Upper lobe of left lung (tissue), 6 donors: Measurements from ENCODE around the gene SYT5. TPM values are rescaled to one million over a fixed set of nuclear protein-coding genes. Genes with fewer than 3 reads are reported as not detected.
A peak's percentile ranks its signal among the peaks of the same experiment; 100 is the strongest.

ENCODE experiments used
- ATAC-seq, 2 donors: fragments of 200-7000 bp; cut with Tn5 transposase; one replicate each; pipeline ENCODE4 v1.9.1; 2022; ENCODE audit warnings: mild to moderate bottlenecking in 2 of 2, moderate library complexity in 2 of 2; ENCODE audit not compliant: low FRiP score in 2 of 2
- DNase-seq, 2 donors: peaks; one replicate each; pipeline ENCODE4 v3.0.0-alpha.2; 2019 to 2020
- H3K27ac ChIP-seq, 4 donors: fragments of 200-600 bp; sonication (generic); one replicate each; pipeline ENCODE4 v1.5.1; 2016 to 2019
- H3K27me3 ChIP-seq, 4 donors: fragments of 200-600 bp; sonication (generic); one replicate each; pipeline ENCODE4 v1.5.1; 2017 to 2019
- H3K36me3 ChIP-seq, 4 donors: fragments of 200-600 bp; sonication (generic); one replicate each; pipeline ENCODE4 v1.5.1; 2016 to 2019
- H3K4me1 ChIP-seq, 4 donors: fragments of 200-600 bp; sonication (generic); one replicate each; pipeline ENCODE4 v1.5.1; 2018 to 2019
- H3K4me3 ChIP-seq, 4 donors: fragments of 200-600 bp; sonication (generic); one replicate each; pipeline ENCODE4 v1.5.1; 2017 to 2019; ENCODE audit warnings: mild to moderate bottlenecking in 2 of 4, moderate library complexity in 1 of 4
- H3K9me3 ChIP-seq, 4 donors: fragments of 200-600 bp; sonication (generic); one replicate each; pipeline ENCODE4 v1.5.1; 2018 to 2019
- EP300 ChIP-seq, 4 donors: sonication (generic); formaldehyde crosslinking; IDR thresholded peaks; one replicate each; pipeline ENCODE4 v1.5.1; 2017; ENCODE audit warnings: antibody characterized with exemption in 4 of 4, control low read depth in 2 of 4
- POLR2A ChIP-seq, 4 donors: fragments of 450-650 bp; IDR thresholded peaks; one replicate each; pipeline ENCODE4 v1.5.1; 2016 to 2017; ENCODE audit warnings: antibody characterized with exemption in 4 of 4, mild to moderate bottlenecking in 2 of 4
- POLR2AphosphoS5 ChIP-seq, 2 donors: sonication (generic); formaldehyde crosslinking; IDR thresholded peaks; one replicate each; pipeline ENCODE4 v1.5.1; 2017; ENCODE audit warnings: antibody characterized with exemption in 2 of 2
- WGBS, 2 donors: methylation state at CpG; one replicate each; pipeline ENCODE4 v1.1.5; 2017 to 2018; 5-methylcytosine and 5-hydroxymethylcytosine counted together
- total RNA-seq, 6 donors: library from RNA; depleted of rRNA in 4 of 6; stranded (reverse); fragments of >200 nt in 4 of 6; gene quantifications; one replicate each; pipeline versions ENCODE4 v1.1.0 to v1.2.1, GENCODE V29; 2016 to 2021
- TF ChIP-seq, protein P1 (sequence below), 6 experiments: fragments of 450-650 bp in 4 of 6; fragments of 200-600 bp in 2 of 6; sonication (generic) in 2 of 6; IDR thresholded peaks; one replicate each; pipeline ENCODE4 v1.5.1; 2016 to 2019; ENCODE audit warnings: antibody characterized with exemption in 6 of 6
- donor health status: DM: no; HTN: no; CAD: no; lungs with moderate emphysema.
- donor health status: DM: no; HTN: yes; CAD: no; lungs with severe emphysema.

SYT5 gene
- total RNA-seq, 6 donors from 2014 or later: 0.11 to 0.91 TPM; not detected in 4

- TF ChIP-seq, protein P1, sequence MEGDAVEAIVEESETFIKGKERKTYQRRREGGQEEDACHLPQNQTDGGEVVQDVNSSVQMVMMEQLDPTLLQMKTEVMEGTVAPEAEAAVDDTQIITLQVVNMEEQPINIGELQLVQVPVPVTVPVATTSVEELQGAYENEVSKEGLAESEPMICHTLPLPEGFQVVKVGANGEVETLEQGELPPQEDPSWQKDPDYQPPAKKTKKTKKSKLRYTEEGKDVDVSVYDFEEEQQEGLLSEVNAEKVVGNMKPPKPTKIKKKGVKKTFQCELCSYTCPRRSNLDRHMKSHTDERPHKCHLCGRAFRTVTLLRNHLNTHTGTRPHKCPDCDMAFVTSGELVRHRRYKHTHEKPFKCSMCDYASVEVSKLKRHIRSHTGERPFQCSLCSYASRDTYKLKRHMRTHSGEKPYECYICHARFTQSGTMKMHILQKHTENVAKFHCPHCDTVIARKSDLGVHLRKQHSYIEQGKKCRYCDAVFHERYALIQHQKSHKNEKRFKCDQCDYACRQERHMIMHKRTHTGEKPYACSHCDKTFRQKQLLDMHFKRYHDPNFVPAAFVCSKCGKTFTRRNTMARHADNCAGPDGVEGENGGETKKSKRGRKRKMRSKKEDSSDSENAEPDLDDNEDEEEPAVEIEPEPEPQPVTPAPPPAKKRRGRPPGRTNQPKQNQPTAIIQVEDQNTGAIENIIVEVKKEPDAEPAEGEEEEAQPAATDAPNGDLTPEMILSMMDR (IDR thresholded peaks at IDR 0.05): no peak
- no peak for TF ChIP-seq EP300 (IDR thresholded peaks at IDR 0.05)
- TF ChIP-seq POLR2AphosphoS5 (IDR thresholded peaks at IDR 0.05): no peak
- TF ChIP-seq POLR2A (IDR thresholded peaks at IDR 0.05): no peak
- H3K4me3 ChIP-seq: no peak overlapping the region
- no peaks in the 10 kb centered on the region for H3K27me3 ChIP-seq
- no peak for ATAC-seq
- DNase-seq: no peak
- H3K27ac ChIP-seq: no peak overlapping the region
- H3K9me3 ChIP-seq: no peaks in the 10 kb centered on the region
- peaks cover 16 to 70% (median 60%) of the 10 kb centered on the region in 4 donors for H3K36me3 ChIP-seq
- 79 to 92% methylated on average over 10 to 17 of the region's 17 CpGs for WGBS, 2 donors
- no peaks in the 10 kb centered on the region for H3K4me1 ChIP-seq
Measured at GRCh38 chr19:55228015-55228391, 47.9 kb upstream of the SYT5 start.

DNA sequence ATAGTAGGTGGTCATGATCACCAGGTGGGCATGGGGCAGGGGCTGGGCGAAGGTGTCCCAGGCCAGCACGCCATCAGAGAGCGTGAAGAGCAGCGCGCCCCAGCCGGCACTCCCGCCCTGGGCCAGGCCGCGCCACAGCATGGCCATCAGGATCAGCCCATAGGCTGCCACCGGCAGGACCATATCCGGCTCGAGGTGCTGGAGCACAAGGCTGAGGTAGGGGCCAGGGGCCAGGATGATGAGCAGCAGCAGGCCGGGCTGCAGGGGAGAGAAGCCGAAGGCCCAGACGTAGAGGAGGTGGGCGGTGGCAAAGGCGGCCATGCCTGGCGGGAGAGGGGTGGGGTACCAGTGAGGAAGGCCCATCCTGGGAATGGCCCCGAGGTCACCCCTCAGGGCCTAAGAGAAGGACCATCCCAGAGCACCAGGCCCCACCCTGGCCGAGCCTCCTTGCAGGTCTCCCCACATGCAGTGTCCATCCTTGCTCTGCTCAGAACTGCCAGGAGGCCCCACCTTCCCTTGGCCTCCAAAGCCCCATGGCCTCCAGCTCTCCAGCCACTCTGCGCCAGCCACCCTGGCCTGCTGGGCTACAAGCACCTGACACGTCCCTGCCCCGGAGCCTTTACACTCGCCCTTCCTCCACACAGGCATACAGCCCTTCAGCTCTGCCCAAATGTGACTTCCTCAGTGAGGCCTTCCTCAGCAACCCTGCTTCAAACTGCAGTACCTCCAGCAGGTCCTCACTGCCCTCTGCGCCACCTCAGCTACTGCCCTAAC, 47.3 kb upstream of the SYT5 start:
- H3K4me1 ChIP-seq: no peaks in the 10 kb centered on the region
- no peak overlapping the region for H3K4me3 ChIP-seq
- ATAC-seq (no peak), DNase-seq (peak in 1 of 2 donors; percentile 79)
- H3K27me3 ChIP-seq: no peaks in the 10 kb centered on the region
- TF ChIP-seq, protein P1 (IDR thresholded peaks at IDR 0.05): no peak
- TF ChIP-seq POLR2AphosphoS5 (IDR thresholded peaks at IDR 0.05) (no peak), EP300 (IDR thresholded peaks at IDR 0.05) (no peak), POLR2A (IDR thresholded peaks at IDR 0.05) (no peak)
- H3K36me3 ChIP-seq: peaks cover 16 to 64% (median 54%) of the 10 kb centered on the region in 4 donors
- 88 to 91% methylated on average over 18 to 20 of the region's 25 CpGs for WGBS, 2 donors
- no peak overlapping the region for H3K27ac ChIP-seq
- H3K9me3 ChIP-seq: no peaks in the 10 kb centered on the region

DNA sequence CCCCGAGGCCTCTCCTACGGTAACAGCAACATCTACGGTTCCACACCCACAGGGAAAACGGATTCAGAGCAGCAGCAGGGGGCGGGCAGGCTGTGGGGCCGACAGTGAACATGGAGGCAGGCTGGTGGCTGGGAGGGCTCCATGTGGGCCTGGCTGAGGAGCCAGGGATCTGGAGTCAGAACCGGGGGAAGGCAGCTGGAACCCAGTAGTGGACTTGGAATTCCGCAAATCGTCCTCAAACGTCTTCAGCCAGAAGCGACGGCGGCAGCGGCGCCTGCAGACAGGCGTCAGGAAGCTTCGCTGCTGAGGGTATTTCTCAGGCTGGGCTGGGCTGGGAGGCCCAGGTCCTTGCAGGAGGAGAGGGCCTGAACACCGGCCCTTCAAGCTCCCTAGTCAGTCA, 46.7 kb upstream of the SYT5 start:
- Histone ChIP-seq H3K27ac (no peak overlapping the region), H3K36me3 (peaks cover 15 to 58% (median 48%) of the 10 kb centered on the region in 4 donors), H3K4me3 (no peak overlapping the region), H3K4me1 (no peaks in the 10 kb centered on the region), H3K9me3 (no peaks in the 10 kb centered on the region), H3K27me3 (no peaks in the 10 kb centered on the region)
- TF ChIP-seq POLR2A (IDR thresholded peaks at IDR 0.05) (no peak), EP300 (IDR thresholded peaks at IDR 0.05) (no peak), POLR2AphosphoS5 (IDR thresholded peaks at IDR 0.05) (no peak)
- TF ChIP-seq, protein P1 (IDR thresholded peaks at IDR 0.05): no peak
- ATAC-seq (no peak), DNase-seq (no peak)
- WGBS, 2 donors: 87 to 88% methylated on average over 3 to 18 of the region's 18 CpGs

DNA sequence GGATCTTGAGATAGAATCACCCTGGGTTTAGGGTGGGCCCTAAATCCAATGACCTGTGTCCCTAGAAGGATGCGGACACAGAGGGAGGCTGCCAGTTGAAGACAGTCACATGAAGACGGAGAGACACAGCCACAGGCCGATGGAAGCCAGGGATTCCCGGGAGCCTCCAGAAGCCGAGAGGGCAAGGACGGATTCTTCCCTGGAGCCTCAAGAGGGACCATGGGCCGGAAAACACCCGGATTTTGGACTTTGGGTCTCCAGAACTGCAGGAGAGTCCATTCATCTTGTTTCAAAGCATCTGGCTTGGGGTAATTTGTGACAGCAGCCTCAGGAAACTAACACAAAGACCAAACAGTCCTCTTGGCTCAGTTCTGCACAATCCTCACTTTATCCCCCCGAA, 46.2 kb upstream of the SYT5 start:
- Histone ChIP-seq H3K4me3 (no peak overlapping the region), H3K9me3 (no peaks in the 10 kb centered on the region), H3K4me1 (no peaks in the 10 kb centered on the region), H3K27me3 (no peaks in the 10 kb centered on the region), H3K36me3 (peaks cover 10 to 53% (median 43%) of the 10 kb centered on the region in 4 donors), H3K27ac (no peak overlapping the region)
- TF ChIP-seq POLR2A (IDR thresholded peaks at IDR 0.05): no peak
- no peak for TF ChIP-seq POLR2AphosphoS5 (IDR thresholded peaks at IDR 0.05)
- TF ChIP-seq, protein P1 (IDR thresholded peaks at IDR 0.05): no peak
- no peak for TF ChIP-seq EP300 (IDR thresholded peaks at IDR 0.05)
- ATAC-seq: no peak
- no peak for DNase-seq
- WGBS, 2 donors: 78 to 94% methylated on average over 8 to 9 of the region's 9 CpGs
